Nephron (organoid): ENCODE data around the gene SLC2A13.

Source experiments
- H3K27ac Mint-ChIP-seq, 3 experiments: 2 replicates each; pipeline ENCODE4 v1.8.0; 2020; ENCODE audit warnings: mixed read lengths in 3 of 3, mild to moderate bottlenecking in 2 of 3, moderate library complexity in 1 of 3
- H3K27me3 Mint-ChIP-seq: 2 replicates; pipeline ENCODE4 v1.8.0; 2021; ENCODE audit warnings: low read depth, mild to moderate bottlenecking, moderate library complexity, mixed read lengths
- H3K36me3 Mint-ChIP-seq: 2 replicates; pipeline ENCODE4 v1.8.0; 2020; ENCODE audit warnings: low read depth, mixed read lengths
- H3K4me1 Mint-ChIP-seq: 2 replicates; pipeline ENCODE4 v1.8.0; 2020; ENCODE audit warnings: mixed read lengths
- H3K4me3 Mint-ChIP-seq, 3 experiments: 2 replicates each; pipeline ENCODE4 v1.8.0; 2020; ENCODE audit warnings: mild to moderate bottlenecking in 3 of 3, mixed read lengths in 3 of 3, moderate library complexity in 2 of 3
- H3K9me3 Mint-ChIP-seq: 2 replicates; pipeline ENCODE4 v1.8.0; 2020; ENCODE audit warnings: mixed read lengths
- CTCF ChIP-seq, 3 experiments: fragments of 200-600 bp; sonication (generic); IDR thresholded peaks; one replicate each; pipeline ENCODE4 v1.5.0; 2021; ENCODE audit warnings: antibody characterized with exemption in 3 of 3; ENCODE audit not compliant: unreplicated experiment in 3 of 3

The SLC2A13 gene

GRCh38 chr12:40146800-40147797 is 41.2 kb upstream of the SLC2A13 start:
- TF ChIP-seq CTCF (IDR thresholded peaks at IDR 0.05; ENCODE audit: unreplicated experiment in 3 of 3) = no peak
- H3K27ac Mint-ChIP-seq = no peak overlapping the region
- no peaks in the 10 kb centered on the region for H3K27me3 Mint-ChIP-seq
- H3K9me3 Mint-ChIP-seq = no peaks in the 10 kb centered on the region
- H3K4me3 Mint-ChIP-seq = no peak overlapping the region
- no peaks in the 10 kb centered on the region for H3K36me3 Mint-ChIP-seq
- H3K4me1 Mint-ChIP-seq = no peaks in the 10 kb centered on the region

GRCh38 chr12:40145896-40146295 is 40.0 kb upstream of the SLC2A13 start:
- H3K4me3 Mint-ChIP-seq = no peak overlapping the region
- H3K9me3 Mint-ChIP-seq = no peaks in the 10 kb centered on the region
- H3K27me3 Mint-ChIP-seq = no peaks in the 10 kb centered on the region
- no peak overlapping the region for H3K27ac Mint-ChIP-seq
- H3K4me1 Mint-ChIP-seq = no peaks in the 10 kb centered on the region
- no peak for TF ChIP-seq CTCF (IDR thresholded peaks at IDR 0.05; ENCODE audit: unreplicated experiment in 3 of 3)
- H3K36me3 Mint-ChIP-seq = no peaks in the 10 kb centered on the region

- Mint-ChIP-seq H3K27ac (no peak overlapping the region), H3K27me3 (no peaks in the 10 kb centered on the region), H3K9me3 (no peaks in the 10 kb centered on the region), H3K4me3 (no peak overlapping the region), H3K36me3 (no peaks in the 10 kb centered on the region), H3K4me1 (no peaks in the 10 kb centered on the region)
- no peak for TF ChIP-seq CTCF (IDR thresholded peaks at IDR 0.05; ENCODE audit: unreplicated experiment in 3 of 3)
These were observed 38.1 kb upstream of the SLC2A13 start for GRCh38 chr12:40144023-40144422.

- Mint-ChIP-seq H3K4me1 (no peaks in the 10 kb centered on the region), H3K27ac (no peak overlapping the region), H3K4me3 (no peak overlapping the region), H3K27me3 (no peaks in the 10 kb centered on the region), H3K36me3 (no peaks in the 10 kb centered on the region), H3K9me3 (no peaks in the 10 kb centered on the region)
- TF ChIP-seq CTCF (IDR thresholded peaks at IDR 0.05; ENCODE audit: unreplicated experiment in 3 of 3) = no peak
These were observed 36.3 kb upstream of the SLC2A13 start for GRCh38 chr12:40142001-40142744.

DNA sequence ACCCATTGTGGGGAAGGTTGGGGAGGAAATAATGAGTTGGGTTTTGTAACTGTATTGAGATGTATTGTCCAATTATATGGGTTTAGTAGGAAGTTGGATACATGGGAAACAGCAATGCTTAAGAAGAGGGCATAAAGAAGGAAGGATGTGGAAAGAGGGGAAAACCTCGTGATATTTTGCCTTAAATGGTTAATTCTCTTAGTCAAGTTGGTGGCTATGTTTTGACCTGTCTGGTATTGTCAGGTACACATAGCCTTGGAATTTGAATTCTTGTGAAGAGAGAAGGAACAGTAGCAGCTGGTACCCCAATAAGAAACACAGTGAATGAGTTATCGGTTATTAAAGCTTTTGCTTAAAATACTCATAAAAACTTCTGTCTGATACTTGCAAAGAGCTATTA is 32.6 kb upstream of the SLC2A13 start:
- H3K27me3 Mint-ChIP-seq = no peaks in the 10 kb centered on the region
- no peak overlapping the region for H3K27ac Mint-ChIP-seq
- no peaks in the 10 kb centered on the region for H3K4me1 Mint-ChIP-seq
- TF ChIP-seq CTCF (IDR thresholded peaks at IDR 0.05; ENCODE audit: unreplicated experiment in 3 of 3) = no peak
- no peaks in the 10 kb centered on the region for H3K36me3 Mint-ChIP-seq
- H3K4me3 Mint-ChIP-seq = no peak overlapping the region
- H3K9me3 Mint-ChIP-seq = no peaks in the 10 kb centered on the region
